ENCODE measurements around the gene TMEM151B.

Gene TMEM151B

GRCh38 chr6:44253307-44254101, 16.7 kb upstream of the TMEM151B start:
- DNase-seq = no peak

- DNase-seq = no peak
These were observed 15.8 kb upstream of the TMEM151B start for GRCh38 chr6:44254191-44255104.

GRCh38 chr6:44255105-44255808, 15.0 kb upstream of the TMEM151B start:
- no peak for DNase-seq

GRCh38 chr6:44255871-44256774, 14.1 kb upstream of the TMEM151B start:
- DNase-seq = no peak

- no peak for DNase-seq
These were observed 13.6 kb upstream of the TMEM151B start for GRCh38 chr6:44256775-44257024.

- no peak for DNase-seq
These were observed 13.1 kb upstream of the TMEM151B start, which contains the start of gene SLC35B2 for GRCh38 chr6:44257025-44257752. TSS of gene SLC35B2 (minus strand) at chr6:44257528. CDS start at chr6:44257410, 118 bp downstream.

GRCh38 chr6:44257753-44258324, 12.4 kb upstream of the TMEM151B start:
- no peak for DNase-seq

GRCh38 chr6:44258325-44258863, 11.9 kb upstream of the TMEM151B start:
- no peak for DNase-seq

- no peak for DNase-seq
These were observed 11.3 kb upstream of the TMEM151B start for GRCh38 chr6:44258921-44259320.

GRCh38 chr6:44260011-44260410, 10.2 kb upstream of the TMEM151B start:
- no peak for DNase-seq

- no peak for DNase-seq
These were observed 9.6 kb upstream of the TMEM151B start for GRCh38 chr6:44260451-44261297.

- no peak for DNase-seq
These were observed 8.7 kb upstream of the TMEM151B start for GRCh38 chr6:44261581-44261980.

GRCh38 chr6:44262467-44263353, 7.5 kb upstream of the TMEM151B start:
- DNase-seq = no peak

- DNase-seq = no peak
These were observed 6.7 kb upstream of the TMEM151B start for GRCh38 chr6:44263354-44264100.

- peak; percentile 67 for DNase-seq
These were observed 5.9 kb upstream of the TMEM151B start for GRCh38 chr6:44264154-44265006.

GRCh38 chr6:44265007-44265721, 5.1 kb upstream of the TMEM151B start, which contains the start of gene NFKBIE:
TSS of gene NFKBIE (minus strand) at chr6:44265551. CDS start at chr6:44265346, 205 bp downstream.
- peak; percentile 33 for DNase-seq

All from GF-D8 (cell line).